GM12864 (cell line): Measurements from ENCODE around the gene EPAS1.

ENCODE experiments used
- DNase-seq: peaks from one replicate; pipeline ENCODE4 v3.0.0-alpha.2; 2011; ENCODE audit warnings: low read depth
- H3K4me3 ChIP-seq: 2 replicates; pipeline ENCODE4 v1.5.1; 2011; ENCODE audit warnings: mild to moderate bottlenecking, low read depth, low read length, control low read depth
- TF ChIP-seq, protein P1 (sequence below): IDR thresholded peaks from 2 replicates; pipeline ENCODE4 v1.5.1; 2011; ENCODE audit warnings: low read depth, mild to moderate bottlenecking, moderate library complexity, low read length, control low read depth, inconsistent platforms; ENCODE audit errors: missing control alignments

The EPAS1 gene

DNA sequence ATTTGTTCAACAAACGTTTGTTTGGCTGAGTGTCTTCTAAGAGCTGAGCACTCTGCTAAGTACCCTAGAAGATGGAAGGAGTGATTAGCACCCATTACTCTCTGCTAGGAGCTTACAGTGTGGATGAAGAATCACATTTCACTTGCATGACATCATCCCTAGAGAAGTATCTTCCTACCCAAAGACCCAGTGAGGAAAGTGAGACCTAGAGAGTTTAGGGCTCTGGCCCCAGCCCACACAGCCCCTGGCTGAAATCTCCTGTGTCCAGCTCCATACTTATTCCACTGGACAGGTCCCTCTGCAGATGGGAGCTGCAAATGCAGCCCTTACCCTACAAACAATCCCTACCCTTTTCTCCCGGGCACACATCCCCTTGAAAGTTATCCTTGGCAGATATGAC, 26.8 kb upstream of the EPAS1 start:
- no peak overlapping the region for H3K4me3 ChIP-seq
- TF ChIP-seq, protein P1, sequence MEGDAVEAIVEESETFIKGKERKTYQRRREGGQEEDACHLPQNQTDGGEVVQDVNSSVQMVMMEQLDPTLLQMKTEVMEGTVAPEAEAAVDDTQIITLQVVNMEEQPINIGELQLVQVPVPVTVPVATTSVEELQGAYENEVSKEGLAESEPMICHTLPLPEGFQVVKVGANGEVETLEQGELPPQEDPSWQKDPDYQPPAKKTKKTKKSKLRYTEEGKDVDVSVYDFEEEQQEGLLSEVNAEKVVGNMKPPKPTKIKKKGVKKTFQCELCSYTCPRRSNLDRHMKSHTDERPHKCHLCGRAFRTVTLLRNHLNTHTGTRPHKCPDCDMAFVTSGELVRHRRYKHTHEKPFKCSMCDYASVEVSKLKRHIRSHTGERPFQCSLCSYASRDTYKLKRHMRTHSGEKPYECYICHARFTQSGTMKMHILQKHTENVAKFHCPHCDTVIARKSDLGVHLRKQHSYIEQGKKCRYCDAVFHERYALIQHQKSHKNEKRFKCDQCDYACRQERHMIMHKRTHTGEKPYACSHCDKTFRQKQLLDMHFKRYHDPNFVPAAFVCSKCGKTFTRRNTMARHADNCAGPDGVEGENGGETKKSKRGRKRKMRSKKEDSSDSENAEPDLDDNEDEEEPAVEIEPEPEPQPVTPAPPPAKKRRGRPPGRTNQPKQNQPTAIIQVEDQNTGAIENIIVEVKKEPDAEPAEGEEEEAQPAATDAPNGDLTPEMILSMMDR: no peak
- DNase-seq: no peak

DNA sequence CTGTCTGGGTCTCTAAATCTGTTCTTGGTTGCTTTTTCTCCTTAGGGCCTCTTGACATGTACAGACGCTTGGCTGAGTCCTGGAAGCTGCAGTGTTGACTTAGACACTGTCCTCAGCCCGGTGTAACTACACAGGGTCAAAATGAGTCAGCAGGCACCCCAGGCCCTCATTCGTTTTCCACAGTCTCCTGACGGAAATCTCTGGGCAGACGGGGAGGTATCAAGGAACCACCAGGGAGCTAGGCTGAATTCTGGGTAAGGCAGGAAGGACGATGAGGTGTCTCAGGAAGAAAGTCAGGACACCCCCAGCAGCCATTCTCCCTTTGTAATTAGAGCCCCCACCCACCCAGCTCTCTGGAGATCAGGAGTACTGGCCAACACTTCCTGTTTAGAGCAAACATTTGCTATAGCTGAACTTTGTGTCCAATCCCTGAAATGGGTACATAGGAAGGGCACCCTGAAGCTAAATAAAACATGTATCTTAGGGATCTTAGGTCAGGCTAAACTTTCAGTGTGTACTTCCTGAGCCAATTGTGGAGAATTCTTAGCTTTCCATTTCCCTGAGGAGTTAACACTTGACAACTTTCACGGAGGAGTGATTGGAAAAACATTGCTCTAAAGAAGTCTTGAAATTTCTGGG, 23.9 kb upstream of the EPAS1 start:
- no peak for DNase-seq
- no peak overlapping the region for H3K4me3 ChIP-seq
- TF ChIP-seq, protein P1: no peak

DNA sequence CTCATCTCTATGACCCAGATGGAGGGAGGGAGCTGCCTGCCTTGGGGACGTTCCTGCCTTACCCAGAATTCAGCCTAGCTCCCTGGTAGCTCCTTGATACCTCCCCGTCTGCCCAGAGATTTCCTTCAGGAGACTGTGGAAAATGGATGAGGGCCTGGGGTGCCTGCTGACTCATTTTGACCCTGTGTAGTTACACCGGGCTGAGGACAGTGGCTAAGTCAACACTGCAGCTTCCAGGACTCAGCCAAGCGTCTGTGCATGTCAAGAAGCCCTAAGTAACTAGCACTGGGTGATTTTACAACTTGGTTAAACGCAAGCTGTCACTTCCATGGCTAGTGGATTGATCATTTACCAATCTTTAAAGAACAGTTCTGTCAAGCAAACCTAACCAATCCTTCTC, 23.3 kb upstream of the EPAS1 start:
- no peak for DNase-seq
- TF ChIP-seq, protein P1: no peak
- H3K4me3 ChIP-seq: no peak overlapping the region

DNA sequence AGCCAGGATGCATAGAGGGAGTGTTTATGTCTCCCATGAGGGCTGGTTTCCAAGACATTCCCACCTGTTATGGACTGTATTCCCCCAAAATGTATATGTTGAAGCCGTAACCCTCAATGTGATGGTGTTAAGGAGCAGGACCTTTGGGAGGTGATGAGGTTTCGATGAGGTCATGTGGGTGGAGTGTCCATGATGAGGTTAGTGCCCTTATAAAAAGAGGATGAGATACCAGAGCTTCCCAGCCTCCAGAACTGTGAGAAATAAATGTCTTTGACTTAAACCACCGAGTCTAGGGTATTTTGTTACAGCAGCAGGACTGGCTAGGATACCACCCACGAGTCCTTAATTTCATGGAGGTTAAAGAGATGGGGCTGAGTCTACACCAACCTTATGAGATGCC, 22.6 kb upstream of the EPAS1 start:
- no peak overlapping the region for H3K4me3 ChIP-seq
- DNase-seq: no peak
- TF ChIP-seq, protein P1: no peak

DNA sequence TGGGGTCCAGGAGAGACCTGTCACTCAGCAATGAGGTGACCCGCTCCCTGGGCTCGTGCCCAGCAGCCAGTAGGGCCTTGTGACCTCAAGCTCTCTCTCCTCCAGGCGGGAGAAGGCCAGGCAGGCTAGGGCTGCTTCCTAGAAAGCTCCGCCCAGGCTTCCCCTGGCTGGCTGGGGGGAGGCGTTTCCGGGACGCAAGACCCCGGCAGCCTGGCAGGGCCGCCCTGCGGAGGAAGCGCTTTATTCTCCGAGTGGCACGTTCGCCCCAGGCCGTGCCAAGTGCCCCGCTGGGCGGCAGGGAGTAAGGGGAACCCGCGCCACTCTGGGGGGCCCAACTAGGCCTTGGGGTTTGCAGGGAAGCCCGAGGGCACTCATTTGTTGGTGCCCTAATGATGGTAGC, 21.2 kb upstream of the EPAS1 start:
- TF ChIP-seq, protein P1: no peak
- DNase-seq: no peak
- no peak overlapping the region for H3K4me3 ChIP-seq

DNA sequence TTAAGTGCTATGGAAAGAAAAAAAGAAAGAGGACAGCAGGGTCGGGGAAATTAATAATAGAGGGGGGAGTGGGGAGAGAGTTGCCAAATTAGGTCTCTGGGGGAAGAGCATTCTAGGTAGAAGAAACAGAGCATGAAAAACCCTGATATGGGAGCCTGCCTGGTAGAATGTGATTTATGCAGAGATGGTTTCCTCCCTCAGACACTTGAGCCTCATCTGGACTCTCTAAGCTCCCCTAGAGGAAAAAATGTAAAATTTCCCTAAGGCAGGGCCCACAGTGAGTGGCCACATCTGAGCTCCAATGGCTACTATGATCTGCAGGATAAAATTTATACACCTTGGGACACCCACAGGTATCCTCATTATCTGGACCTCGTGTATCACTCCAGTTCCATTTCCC, 20.6 kb upstream of the EPAS1 start:
- TF ChIP-seq, protein P1: no peak
- no peak overlapping the region for H3K4me3 ChIP-seq
- no peak for DNase-seq
